ENCODE data around the gene CES2. TPM values are rescaled to one million over a fixed set of nuclear protein-coding genes. Genes with fewer than 3 reads are reported as not detected.

The CES2 gene
- total RNA-seq, 1 donor = 42.3 TPM

DNA sequence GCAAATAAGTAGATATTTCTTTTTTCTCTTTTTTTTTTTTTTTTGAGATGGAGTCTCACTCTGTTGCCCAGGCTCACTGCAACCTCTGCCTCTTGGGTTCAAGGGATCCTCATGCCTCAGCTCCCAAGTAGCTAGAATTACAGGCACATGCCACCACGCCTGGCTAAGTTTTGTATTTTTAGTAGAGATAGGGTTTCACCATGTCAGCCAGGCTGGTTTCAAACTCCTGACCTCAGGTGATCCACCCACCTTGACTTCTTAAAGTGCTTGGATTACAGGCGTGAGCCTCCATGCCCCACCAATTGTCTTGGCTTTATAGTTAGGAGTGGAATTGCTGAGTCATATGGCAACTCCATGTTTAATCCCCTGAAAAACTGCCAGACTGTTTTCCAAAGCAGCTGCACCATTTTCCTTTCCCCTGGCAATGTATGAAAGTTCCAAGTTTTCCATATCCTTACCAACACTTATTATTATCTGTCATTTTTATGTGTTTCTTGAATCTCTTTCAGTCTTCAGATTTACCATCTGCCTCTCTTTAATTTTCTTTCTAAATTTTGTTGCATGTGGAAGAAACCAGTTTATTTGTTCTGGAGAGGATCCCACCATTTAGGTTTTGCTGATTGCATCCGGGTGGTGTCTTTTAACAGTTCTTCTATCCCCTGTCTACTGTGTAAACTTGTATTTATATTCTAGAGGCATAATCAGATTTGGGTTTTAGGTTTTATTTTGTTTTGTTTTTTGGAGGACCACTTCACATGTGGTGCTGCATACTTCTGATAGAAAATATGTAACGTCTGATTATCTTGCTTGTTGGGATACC, 15.9 kb downstream of the CES2 start:
- no peaks in the 10 kb centered on the region for H3K36me3 ChIP-seq (ENCODE audit: insufficient read depth, low read length)
- TF ChIP-seq, protein P1, sequence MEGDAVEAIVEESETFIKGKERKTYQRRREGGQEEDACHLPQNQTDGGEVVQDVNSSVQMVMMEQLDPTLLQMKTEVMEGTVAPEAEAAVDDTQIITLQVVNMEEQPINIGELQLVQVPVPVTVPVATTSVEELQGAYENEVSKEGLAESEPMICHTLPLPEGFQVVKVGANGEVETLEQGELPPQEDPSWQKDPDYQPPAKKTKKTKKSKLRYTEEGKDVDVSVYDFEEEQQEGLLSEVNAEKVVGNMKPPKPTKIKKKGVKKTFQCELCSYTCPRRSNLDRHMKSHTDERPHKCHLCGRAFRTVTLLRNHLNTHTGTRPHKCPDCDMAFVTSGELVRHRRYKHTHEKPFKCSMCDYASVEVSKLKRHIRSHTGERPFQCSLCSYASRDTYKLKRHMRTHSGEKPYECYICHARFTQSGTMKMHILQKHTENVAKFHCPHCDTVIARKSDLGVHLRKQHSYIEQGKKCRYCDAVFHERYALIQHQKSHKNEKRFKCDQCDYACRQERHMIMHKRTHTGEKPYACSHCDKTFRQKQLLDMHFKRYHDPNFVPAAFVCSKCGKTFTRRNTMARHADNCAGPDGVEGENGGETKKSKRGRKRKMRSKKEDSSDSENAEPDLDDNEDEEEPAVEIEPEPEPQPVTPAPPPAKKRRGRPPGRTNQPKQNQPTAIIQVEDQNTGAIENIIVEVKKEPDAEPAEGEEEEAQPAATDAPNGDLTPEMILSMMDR (IDR thresholded peaks at IDR 0.05; ENCODE audit: extremely low read depth, low read depth, low read length) = no peak
- no peak overlapping the region for H3K4me2 ChIP-seq (ENCODE audit: insufficient read depth, low read length)
- H2AFZ ChIP-seq (ENCODE audit: low read length) = no peak overlapping the region
- no peaks in the 10 kb centered on the region for H4K20me1 ChIP-seq (ENCODE audit: insufficient read depth, low read length)
- H3K4me3 ChIP-seq (ENCODE audit: insufficient read depth, low read length) = no peak overlapping the region
- no peak overlapping the region for H3K27ac ChIP-seq (ENCODE audit: low read depth, low read length)
- no peak for DNase-seq (ENCODE audit: insufficient read length, low spot score, missing footprints)
- H3K9me3 ChIP-seq (ENCODE audit: low read depth, low read length) = peaks cover 5% of the 10 kb centered on the region
- no peaks in the 10 kb centered on the region for H3K79me2 ChIP-seq (ENCODE audit: insufficient read depth, low read length)
- H3K27me3 ChIP-seq (ENCODE audit: insufficient read depth, low read length) = peaks cover 18% of the 10 kb centered on the region
- H3K4me1 ChIP-seq (ENCODE audit: insufficient read depth, low read length) = peaks cover 5% of the 10 kb centered on the region

- Histone ChIP-seq H4K20me1 (ENCODE audit: insufficient read depth, low read length) (no peaks in the 10 kb centered on the region), H3K79me2 (ENCODE audit: insufficient read depth, low read length) (no peaks in the 10 kb centered on the region), H3K4me1 (ENCODE audit: insufficient read depth, low read length) (peaks cover 1% of the 10 kb centered on the region), H3K4me3 (ENCODE audit: insufficient read depth, low read length) (no peak overlapping the region), H3K27ac (ENCODE audit: low read depth, low read length) (no peak overlapping the region), H3K36me3 (ENCODE audit: insufficient read depth, low read length) (no peaks in the 10 kb centered on the region), H2AFZ (ENCODE audit: low read length) (no peak overlapping the region), H3K4me2 (ENCODE audit: insufficient read depth, low read length) (no peak overlapping the region), H3K9me3 (ENCODE audit: low read depth, low read length) (peaks cover 5% of the 10 kb centered on the region), H3K27me3 (ENCODE audit: insufficient read depth, low read length) (peaks cover 18% of the 10 kb centered on the region)
- DNase-seq (ENCODE audit: insufficient read length, low spot score, missing footprints) = no peak
- TF ChIP-seq, protein P1 (IDR thresholded peaks at IDR 0.05; ENCODE audit: extremely low read depth, low read depth, low read length) = no peak
Observed at GRCh38 chr16:66952430-66953110, 17.3 kb downstream of the CES2 start.

- Histone ChIP-seq H3K27me3 (ENCODE audit: insufficient read depth, low read length) (peaks cover 21% of the 10 kb centered on the region), H3K9me3 (ENCODE audit: low read depth, low read length) (peaks cover 5% of the 10 kb centered on the region), H3K4me1 (ENCODE audit: insufficient read depth, low read length) (no peaks in the 10 kb centered on the region), H2AFZ (ENCODE audit: low read length) (no peak overlapping the region), H3K4me3 (ENCODE audit: insufficient read depth, low read length) (no peak overlapping the region), H3K36me3 (ENCODE audit: insufficient read depth, low read length) (no peaks in the 10 kb centered on the region), H3K27ac (ENCODE audit: low read depth, low read length) (no peak overlapping the region), H3K79me2 (ENCODE audit: insufficient read depth, low read length) (no peaks in the 10 kb centered on the region), H3K4me2 (ENCODE audit: insufficient read depth, low read length) (no peak overlapping the region), H4K20me1 (ENCODE audit: insufficient read depth, low read length) (no peaks in the 10 kb centered on the region)
- TF ChIP-seq, protein P1 (IDR thresholded peaks at IDR 0.05; ENCODE audit: extremely low read depth, low read depth, low read length) = no peak
- DNase-seq (ENCODE audit: insufficient read length, low spot score, missing footprints) = peak; percentile 25
Observed at GRCh38 chr16:66953462-66954096, 18.3 kb downstream of the CES2 start.

Data from osteoblast (primary cell).